ENCODE measurements around the gene FOXP1.

DNA sequence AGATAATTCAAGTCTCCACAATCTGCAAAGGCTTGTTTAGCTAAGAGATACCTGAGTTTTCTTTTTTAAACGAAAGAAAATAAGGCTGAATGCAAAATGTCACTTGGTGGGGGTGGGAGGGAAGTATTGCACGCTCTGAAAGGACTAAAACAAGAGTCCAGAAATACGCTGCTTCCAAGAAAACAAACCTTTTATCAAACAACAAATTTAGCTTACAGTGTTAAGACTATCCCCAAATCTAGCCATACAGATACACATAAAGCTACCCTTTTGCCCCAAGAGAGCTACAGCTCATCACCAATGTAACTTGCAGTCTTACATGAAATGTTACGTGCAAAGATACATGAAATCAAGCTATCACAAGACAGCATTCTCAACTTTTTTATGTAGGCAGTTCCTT, 522.5 kb downstream of the FOXP1 start:
- TF ChIP-seq POLR2AphosphoS5 (IDR thresholded peaks at IDR 0.05; ENCODE audit: low read depth, low read length) (no peak), TAF1 (IDR thresholded peaks at IDR 0.05; ENCODE audit: borderline replicate concordance, insufficient read depth, low read length) (no peak), SIN3A (IDR thresholded peaks at IDR 0.05; ENCODE audit: borderline replicate concordance, insufficient read depth, low read length) (no peak), FOXP2 (optimal IDR thresholded peaks at IDR 0.05; ENCODE audit: borderline replicate concordance, extremely low read depth, extremely low read length, insufficient read depth) (no peak)
- TF ChIP-seq, protein P1, sequence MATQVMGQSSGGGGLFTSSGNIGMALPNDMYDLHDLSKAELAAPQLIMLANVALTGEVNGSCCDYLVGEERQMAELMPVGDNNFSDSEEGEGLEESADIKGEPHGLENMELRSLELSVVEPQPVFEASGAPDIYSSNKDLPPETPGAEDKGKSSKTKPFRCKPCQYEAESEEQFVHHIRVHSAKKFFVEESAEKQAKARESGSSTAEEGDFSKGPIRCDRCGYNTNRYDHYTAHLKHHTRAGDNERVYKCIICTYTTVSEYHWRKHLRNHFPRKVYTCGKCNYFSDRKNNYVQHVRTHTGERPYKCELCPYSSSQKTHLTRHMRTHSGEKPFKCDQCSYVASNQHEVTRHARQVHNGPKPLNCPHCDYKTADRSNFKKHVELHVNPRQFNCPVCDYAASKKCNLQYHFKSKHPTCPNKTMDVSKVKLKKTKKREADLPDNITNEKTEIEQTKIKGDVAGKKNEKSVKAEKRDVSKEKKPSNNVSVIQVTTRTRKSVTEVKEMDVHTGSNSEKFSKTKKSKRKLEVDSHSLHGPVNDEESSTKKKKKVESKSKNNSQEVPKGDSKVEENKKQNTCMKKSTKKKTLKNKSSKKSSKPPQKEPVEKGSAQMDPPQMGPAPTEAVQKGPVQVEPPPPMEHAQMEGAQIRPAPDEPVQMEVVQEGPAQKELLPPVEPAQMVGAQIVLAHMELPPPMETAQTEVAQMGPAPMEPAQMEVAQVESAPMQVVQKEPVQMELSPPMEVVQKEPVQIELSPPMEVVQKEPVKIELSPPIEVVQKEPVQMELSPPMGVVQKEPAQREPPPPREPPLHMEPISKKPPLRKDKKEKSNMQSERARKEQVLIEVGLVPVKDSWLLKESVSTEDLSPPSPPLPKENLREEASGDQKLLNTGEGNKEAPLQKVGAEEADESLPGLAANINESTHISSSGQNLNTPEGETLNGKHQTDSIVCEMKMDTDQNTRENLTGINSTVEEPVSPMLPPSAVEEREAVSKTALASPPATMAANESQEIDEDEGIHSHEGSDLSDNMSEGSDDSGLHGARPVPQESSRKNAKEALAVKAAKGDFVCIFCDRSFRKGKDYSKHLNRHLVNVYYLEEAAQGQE (IDR thresholded peaks at IDR 0.05; ENCODE audit: insufficient read depth in 1 of 2, low read depth in 2 of 2, low read length in 2 of 2), result no peak
